Measurements from ENCODE around the gene SLC25A21.

SLC25A21 gene

GRCh38 chr14:36633580-36633979 is 538.8 kb downstream of the SLC25A21 start:
- DNase-seq (no peak), ATAC-seq (no peak)
- H3K27me3 Mint-ChIP-seq = no peaks in the 10 kb centered on the region
- H3K27ac Mint-ChIP-seq = no peak overlapping the region
- H3K9me3 Mint-ChIP-seq = peaks cover 5 to 10% of the 10 kb centered on the region in 2 donors
- H3K4me1 Mint-ChIP-seq = no peaks in the 10 kb centered on the region
- H3K4me3 Mint-ChIP-seq = no peak overlapping the region

All from stimulated activated naive CD8-positive, alpha-beta T cell treated with anti-CD3 and anti-CD28 coated beads, Interleukin-15, amount 100 ng/mL, for 72 hours (primary cell).